GM21528 (cell line): ENCODE results near the gene ABHD17A.
"Not testable (repeated sequence)": the region's sequence is repeated elsewhere in the genome, so short reads cannot be mapped to it uniquely, and the experiment has no call there.

Experiments
- ATAC-seq: cut with Tn5 transposase; IDR thresholded peaks from one replicate; pipeline ENCODE4 v1.9.1; 2021; ENCODE audit warnings: mild to moderate bottlenecking, moderate library complexity; ENCODE audit not compliant: unreplicated experiment, low FRiP score

The ABHD17A gene

GRCh38 chr19:1911098-1911497 is 25.8 kb upstream of the ABHD17A start:
- ATAC-seq, result no peak

- no peak for ATAC-seq
Observed at GRCh38 chr19:1910177-1910576, 24.9 kb upstream of the ABHD17A start.

DNA sequence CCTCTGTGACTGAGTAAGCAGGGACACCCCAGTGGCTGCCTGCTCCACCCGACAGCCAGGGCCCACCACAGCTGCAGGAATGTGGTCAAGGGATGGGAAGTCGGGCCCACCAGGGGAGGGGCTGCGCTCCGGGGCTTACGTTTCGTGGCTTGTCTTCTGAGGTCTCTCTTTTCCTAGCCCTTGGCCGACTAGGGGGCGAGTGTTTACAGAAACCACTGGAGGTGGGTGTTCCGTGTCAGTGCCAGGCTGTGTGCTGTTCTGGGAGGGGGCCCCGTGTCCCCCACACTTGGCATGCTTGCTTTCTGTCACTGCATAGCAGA is 24.4 kb upstream of the ABHD17A start:
- no peak for ATAC-seq

- ATAC-seq, result no peak
Observed at GRCh38 chr19:1908364-1908678, 23.0 kb upstream of the ABHD17A start.

DNA sequence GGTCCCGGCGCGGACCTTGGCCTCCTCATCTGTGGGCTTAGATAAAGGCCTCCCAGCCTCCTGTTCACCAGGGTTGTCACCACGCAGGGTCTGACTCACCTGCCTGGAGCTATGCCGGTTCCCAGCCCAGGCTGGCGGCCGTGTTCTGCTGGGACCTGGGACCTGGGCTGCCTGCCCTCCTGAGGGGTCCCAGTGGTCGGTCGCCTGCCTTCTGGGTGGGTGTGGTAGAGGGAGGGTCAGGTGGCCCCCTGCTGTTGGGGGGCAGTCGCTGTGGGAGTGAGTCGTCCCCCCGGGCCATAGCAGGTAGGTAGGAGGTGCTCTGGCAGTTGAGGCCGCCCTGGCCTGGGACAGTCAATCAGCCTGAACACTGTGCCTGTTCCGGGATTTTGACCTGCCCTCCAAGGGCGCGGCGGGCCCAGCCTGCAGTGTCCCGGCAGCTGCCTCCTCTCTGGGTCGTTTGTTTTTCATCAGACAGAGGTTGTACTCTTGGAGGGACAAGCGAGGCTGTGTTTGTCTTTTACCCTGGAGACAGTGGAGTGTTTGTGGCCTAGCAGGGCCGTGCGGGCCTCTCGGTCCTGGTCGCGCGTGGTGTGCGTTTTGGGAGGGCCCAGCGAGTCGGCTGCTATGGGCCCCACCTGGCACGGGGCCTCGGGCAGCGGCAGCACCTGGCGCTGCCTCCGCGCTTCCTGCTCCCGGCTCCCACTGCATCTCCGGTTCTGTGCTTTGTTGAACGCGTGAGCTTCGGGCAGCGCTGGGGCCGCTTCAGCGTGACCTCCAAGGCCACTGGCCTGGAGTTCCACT is 22.5 kb upstream of the ABHD17A start:
- no peak for ATAC-seq

DNA sequence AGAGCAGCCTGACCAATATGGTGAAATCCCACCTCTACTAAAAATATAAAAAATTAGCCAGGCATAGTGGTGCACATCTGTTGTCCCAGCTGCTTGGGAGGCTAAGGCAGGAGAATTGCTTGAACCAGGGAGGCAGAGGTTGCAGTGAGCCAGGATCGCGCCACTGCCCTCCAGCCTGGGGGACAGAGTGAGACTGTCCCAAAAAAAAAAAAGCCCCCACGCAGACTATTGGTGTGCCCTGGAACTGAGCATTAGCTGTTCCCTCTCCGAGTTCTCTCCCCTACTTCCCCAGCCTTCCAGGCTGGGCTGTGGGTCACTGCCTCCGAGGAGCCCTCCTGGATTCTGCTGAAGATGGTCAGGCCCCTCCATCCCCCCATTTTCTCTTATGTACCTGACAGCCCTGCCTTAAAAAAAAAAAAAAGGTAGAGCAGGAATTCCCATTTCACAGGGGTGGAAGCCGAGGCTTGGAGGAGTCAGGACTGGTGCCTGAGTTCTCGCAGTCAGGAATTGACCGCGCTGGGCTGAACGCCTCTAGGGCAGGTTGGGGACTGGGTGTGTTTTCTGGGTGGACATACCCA is 21.8 kb upstream of the ABHD17A start:
- no peak for ATAC-seq

DNA sequence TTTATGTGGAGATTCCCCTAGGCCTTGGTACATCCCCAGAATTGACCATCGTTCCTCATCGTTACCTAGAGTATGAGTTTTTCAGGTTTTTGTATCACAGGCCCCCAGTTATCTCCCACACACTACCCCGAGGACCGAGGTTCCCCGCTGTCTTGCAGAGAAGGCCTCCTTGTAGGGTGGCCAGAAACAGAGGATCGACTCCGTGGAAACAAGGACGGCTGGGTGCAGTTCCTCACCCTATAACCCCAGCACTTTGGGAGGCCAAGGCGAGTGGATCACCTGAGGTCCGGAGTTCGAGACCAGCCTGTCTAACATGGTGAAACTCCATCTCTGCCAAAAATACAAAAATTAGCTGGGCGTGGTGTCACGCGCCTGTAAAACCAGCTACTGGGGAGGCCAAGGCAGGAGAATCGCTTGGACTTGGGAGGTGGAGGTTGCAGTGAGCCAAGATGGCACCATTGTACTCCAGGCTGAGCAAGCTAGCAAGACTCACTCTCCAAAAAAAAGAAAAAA is 20.6 kb upstream of the ABHD17A start:
- ATAC-seq, result no peak

DNA sequence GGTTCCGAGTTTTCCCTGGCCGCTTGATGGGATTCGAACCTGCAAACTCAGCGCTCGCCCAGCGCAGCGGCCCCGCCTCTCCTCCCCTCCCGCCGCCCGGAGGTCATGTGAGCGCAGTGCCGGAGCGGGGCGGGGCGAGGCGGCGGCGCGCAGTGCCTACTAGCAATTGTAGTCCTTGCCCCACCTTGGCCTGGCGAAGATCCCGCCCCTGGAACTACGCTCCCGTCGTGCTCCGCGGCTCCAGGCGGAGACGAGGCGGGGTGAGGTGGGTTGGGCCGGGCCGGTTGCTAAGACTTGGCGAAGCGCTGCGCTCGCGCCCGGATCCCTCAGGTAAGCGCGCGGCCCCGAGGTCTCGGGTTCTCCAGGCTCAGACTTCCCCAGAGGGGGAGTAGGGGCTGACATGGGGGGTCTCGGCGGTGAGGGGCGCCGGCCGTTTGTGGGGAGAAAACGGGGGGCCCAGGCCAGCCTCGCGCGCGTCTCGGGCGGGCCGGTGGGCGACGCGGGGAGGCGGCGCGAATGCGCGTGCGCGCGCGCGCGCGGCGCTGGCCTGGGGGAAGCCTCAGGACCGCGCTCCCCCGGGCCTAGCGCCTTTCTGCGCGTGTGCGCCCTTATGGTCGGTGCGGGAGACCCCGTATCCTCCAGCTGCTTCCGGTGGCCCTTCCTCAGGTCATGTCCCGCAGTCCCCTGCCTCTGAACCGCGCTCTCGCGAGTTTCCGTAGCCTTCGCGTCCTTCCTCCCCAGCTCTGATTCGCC is 20.0 kb upstream of the ABHD17A start, which contains the start of the genes ADAT3 and SCAMP4:
ADAT3 (plus strand) TSS at position 290 of the 753 bp plus-strand sequence. CDS start 6,649 bp downstream, outside the sequence.
SCAMP4 (plus strand) TSS at position 290 of the 753 bp plus-strand sequence. CDS start 9,621 bp downstream, outside the sequence.
- peak; percentile 74 for ATAC-seq

DNA sequence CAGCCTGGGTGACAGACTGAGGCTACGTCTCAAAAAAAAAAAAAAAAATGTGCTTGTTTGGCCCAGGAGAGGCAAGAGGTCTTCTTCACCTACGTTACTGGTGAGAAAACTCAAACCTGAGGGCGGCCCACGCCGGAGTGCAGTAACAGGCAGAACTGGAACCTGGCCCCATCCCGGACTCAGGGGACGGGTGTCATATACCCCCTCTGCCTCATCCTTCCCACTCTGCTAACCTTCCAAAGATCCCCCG is 19.5 kb upstream of the ABHD17A start:
- peak; percentile 18 for ATAC-seq

DNA sequence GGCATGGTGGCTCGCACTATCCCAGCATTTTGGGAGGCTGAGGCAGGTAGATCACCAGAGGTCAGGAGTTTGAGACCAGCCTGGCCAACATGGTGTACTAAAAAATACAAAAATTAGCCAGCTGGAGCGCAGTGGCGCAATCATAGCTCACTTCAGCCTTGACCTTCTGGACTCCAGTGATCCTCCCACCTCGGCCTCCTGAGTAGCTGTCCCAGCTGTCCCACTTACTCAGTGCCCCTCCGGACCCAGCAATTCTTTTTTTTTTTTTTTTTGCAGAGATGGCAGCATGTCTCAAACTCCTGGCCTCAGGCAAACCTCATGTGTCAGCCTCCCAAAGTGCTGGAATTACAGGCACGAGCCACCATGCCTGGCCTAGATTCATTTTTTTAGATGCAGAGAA is 17.6 kb upstream of the ABHD17A start:
- ATAC-seq, result no peak

GRCh38 chr19:1901940-1902404 is 16.7 kb upstream of the ABHD17A start:
- ATAC-seq, result no peak

DNA sequence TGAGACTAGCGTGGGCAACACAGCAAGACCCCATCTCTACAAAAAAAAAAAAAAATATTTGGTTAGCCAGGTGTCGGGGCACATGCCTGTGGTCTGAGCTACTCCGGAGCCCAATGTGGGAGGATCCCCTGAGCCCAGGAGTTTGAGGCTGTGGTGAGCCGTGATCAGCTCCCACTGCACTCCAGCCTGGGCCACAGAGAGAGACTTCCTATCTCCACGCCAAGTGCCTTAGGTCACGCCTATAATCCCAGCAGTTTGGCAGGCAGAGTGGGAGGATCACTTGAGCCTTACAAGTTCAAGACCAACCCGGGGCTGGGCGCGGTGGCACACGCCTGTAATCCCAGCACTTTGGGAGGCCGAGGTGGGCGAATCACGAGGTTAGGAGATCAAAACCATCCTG is 11.2 kb upstream of the ABHD17A start:
- no peak for ATAC-seq

DNA sequence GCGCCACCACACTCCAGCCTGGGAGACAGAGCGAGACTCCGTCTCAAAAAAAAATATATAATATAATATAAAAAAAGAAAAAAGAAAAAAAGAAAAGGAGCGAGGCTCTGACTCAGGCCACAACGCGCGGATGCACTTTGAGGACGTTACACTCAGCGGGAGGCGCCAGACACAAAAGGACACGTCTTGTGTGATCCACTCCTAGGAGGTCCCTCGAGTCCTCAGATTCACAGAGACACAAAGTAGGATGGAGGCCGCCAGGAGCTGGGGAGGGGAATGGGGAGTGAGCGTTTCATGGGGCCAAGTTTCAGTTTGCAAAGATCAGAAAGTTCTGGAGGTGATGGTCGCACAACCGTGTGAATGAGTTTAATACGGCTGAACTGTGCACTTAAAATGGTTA is 8.5 kb upstream of the ABHD17A start:
- no peak for ATAC-seq

DNA sequence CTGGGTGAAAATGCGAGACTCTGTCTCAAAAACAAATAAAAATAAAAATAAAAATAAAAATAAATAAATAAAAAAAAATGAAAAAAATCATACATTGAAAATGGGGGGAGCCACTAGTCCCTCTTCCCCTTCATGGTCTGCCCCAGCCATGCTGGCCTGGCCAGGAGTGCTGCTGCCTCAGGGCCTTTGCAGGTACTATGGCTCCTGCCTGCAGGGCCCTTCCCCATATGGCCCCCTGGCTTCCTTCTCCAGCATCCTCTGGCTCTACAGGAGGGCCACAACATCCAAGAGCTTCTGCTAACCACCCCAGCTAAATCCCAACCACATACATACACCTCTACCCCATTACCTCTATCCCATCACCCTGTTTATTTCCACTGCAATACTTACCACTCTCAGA is 4.6 kb upstream of the ABHD17A start:
- no peak for ATAC-seq

DNA sequence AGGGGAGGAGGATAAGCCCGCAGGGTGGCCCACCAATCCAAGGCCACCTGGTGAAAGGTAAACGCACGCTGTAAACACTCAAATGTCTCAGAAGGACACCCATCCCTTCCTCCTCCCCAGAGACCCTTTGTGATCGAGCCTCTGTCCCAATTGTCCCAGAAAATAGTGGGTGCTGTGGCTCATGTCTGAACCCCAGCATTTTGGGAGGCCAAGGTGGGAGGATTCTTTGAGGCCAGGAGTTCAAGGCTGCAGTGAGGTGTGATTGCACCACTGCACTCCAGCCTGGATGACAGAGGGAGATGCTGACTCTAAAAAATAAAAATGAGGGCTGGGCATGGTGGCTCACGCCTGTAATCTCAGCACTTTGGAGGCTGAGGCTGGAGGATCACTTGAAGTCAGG is 3.1 kb upstream of the ABHD17A start:
- ATAC-seq, result no peak

- ATAC-seq, result not testable (repeated sequence)
Observed at GRCh38 chr19:1886360-1886759, 1.1 kb upstream of the ABHD17A start.

DNA sequence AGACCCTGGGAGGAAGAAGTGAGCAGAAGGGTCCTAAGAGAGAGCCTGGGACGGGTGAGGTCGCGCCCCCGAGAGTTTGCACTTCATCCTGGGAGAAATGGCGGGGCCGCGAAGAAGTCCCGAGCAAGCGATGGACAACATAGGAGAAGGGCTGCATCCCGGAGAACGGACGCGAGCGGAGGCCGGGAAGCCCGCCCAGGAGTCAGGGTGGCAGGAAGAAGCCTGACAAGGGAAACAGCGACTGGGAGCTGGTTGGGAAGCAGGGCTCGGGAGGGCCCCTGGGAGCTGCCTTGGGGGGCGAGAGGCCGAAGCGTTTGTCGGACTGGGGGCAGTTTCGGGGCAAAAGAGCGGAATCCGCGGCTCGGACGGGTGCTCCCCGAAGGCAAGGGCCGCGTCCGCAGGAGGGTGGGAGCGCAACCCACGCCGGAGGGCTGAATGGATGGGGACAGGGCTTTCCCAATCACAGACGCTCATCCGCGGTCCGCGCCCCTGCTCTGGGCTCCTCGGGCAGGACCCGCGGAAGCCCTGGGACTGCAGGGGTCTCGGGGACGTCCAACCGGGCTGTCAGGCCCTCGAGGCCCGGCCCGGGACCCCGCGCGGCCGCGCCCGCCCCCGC is 469 bp downstream of the ABHD17A start:
- no peak for ATAC-seq

DNA sequence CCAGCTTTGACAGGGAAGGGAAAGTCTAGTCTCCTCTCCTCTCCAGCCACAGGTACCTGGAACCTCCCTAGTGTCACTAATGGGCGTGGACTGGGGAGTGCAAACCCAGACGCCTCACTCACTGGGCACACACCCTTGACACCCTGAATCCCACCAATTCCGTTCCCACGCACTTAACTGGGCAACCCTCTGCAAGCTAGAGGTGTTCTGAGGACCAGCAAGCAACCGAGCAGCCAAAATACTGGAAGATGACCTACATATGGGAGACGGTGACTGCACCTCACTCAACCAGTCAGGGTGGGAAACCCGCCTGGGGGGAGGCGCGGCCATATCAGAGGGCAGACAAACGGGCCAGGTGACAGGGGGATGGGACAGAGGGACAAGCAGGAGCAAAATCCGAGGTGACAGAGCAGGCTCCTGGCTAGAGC is 991 bp downstream of the ABHD17A start:
- ATAC-seq, result no peak

GRCh38 chr19:1883784-1884183 is 1.5 kb downstream of the ABHD17A start:
- ATAC-seq, result no peak

DNA sequence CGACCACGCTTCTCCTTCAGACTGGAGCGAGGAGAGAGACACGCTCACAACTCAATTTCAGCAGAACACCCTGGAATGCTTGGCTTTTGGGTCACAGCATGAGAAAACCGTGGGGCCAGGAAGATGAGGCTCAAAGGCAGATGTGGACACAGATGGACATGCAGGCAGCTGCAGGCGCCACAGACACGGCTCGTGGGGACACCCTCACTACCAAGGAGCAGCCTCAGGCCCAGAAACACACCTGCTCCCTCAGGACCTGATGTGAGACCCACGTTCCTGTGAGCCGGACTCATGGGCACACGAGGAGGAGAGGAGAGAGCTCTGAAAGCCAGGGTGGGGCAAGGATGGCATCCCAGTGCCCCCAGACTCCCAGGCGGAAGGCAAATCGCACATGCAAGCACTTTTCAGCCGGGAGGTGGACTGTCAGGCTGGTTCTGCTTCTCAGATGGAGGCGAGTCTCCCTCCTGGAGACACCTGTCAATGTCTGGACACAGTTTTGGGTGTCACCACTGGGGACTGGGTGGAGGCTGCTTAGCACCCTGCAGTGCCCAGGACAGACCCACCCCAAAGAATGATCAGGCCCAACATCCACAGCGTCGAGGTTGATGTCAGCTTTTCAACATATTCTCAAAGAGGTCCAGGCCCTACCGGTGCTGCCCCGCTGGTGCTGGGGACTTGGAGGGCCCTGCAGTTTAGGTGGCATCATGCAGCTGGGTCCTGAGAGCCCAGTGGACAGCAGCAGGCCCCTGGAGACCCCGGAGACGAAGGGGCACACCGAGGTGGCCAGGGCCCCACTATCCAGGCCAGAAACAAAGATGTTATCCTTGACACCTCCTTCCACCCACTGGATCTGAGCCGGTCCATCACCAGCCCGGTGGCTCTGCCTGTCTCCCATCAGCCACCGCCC is 2.3 kb downstream of the ABHD17A start:
- no peak for ATAC-seq
